COLO829 (cell line): ENCODE results near the gene MKNK1.

Source experiments
- DNase-seq: peaks from one replicate; pipeline ENCODE4 v3.0.0; 2012; ENCODE audit warnings: low spot score

The MKNK1 gene

DNA sequence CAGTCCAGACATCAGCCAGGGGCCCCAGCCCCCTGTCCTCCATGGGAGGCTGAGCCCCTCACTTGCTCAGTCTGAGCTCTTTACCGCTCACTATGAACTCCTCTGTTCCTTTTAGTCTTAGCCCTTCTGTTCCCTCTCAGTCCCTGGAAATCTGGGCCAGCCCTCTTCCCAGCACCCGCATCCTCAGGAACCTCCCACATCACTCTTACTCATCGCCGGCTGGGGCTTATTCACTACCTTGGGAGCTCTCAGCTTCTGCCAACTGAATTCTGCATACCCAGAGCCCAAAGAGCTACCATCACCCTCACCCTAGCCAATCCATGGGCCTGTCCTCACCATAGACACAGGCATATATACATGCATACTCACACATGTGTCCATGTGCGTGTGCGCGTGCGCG, 64.1 kb downstream of the MKNK1 start:
- DNase-seq, result no peak

DNA sequence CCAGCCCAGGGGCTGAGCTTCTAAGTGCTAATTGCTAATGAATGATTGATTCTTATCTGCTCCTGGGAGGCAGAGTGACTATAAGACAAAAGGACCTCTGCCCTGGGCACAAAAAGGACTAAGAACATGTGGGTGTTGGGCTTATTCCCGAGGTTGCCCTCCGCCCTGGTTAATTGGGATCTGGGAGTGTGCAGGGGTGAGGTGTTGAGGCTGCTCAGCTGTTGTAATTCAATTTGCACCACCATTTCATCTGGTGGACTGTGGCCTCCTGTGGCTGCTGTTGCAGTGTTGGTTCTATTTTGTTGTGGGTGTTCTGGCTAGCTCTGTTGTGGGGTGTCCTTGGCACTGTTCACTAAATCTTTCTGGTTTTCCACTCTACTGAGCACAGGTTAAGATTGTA, 65.9 kb downstream of the MKNK1 start:
- no peak for DNase-seq

DNA sequence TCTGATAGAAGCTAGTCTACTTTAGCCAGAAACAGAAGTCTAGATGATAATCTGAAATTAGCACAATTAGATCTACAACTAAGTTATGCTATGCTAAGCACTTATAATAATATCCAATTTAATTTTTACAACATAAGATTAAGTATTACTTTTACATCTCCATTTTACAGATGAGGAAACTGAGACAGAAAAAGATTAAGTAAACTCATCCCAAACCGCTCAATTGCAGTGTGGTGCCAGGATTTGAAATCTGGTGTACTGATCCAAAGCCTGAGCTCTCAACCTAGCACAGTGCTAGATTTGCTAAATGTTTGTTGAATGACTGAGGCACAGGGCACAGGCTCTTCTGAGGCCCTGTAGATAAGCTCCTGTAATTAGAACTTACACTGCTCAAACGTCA, 66.4 kb downstream of the MKNK1 start:
- DNase-seq, result no peak

DNA sequence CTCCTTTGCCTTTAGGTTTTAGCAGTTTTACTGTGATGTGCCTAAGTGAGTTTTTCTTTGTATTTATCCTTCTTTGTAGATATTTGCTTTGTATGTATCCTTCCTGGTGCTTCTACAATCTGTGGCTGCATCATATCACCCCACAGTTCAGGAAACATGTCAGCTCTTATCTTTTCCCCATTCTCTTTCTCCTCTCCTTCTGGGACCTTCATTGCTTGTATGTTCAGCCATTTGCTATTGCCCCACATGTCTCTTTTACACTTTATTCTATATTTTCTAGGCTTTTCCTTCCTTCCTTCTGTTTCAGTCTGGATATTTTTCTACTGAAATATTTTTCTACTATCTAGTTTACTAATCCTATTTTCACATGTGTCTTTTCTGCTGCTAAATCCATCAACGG, 67.5 kb downstream of the MKNK1 start:
- no peak for DNase-seq

DNA sequence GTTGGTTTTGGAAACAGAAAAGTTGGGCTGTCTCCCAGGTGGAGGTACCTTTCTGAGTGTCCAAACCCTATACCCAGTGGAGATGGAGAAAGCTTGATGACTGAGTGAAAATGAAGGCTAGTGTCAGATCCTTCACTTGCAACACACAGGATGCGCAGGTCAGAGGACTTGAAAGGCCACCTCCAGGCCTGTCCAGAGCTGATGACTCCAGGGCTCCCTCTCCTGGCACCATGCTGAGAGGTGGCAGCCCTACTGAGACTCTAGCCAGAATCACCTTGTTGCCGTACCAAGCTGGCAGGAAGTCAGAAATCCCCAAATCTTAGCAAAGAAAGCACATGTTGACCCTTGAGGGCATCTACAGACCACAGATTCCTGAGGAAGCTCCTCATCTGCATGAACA, 69.0 kb downstream of the MKNK1 start:
- peak; percentile 29 for DNase-seq

DNA sequence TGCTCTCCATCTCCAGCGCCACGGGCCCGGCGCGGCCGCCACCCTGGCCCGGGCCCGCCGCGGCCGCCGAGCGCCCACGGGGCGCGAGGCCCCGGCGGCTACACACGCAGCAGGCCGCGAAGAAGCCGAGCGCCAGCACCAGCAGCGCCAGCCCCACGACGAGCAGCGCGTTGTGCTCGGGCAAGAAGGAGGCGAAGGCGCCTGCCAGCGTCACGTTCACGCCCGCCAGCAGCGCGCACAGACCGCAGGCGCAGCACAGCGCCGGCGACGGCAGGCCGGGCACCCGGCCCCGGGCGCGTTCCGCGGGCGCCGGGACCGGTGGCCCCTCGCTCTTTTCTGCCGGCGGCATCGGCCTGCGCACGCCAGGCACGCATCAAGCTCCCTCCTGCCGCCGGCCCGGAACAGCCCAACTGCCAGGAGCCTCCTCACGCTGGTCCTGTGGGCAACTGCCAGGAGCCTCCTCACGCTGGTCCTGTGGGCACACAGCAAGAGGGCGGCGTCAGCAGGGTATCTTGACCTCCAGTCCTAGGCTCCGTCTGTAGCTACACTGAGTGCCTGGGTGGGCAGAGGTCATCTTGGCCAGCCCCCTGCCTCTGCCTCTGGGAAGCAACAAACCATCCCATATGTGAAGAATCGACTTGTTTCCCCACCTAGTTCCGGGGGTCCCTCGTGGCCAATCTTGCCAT, 70.7 kb downstream of the MKNK1 start:
- DNase-seq, result no peak

DNA sequence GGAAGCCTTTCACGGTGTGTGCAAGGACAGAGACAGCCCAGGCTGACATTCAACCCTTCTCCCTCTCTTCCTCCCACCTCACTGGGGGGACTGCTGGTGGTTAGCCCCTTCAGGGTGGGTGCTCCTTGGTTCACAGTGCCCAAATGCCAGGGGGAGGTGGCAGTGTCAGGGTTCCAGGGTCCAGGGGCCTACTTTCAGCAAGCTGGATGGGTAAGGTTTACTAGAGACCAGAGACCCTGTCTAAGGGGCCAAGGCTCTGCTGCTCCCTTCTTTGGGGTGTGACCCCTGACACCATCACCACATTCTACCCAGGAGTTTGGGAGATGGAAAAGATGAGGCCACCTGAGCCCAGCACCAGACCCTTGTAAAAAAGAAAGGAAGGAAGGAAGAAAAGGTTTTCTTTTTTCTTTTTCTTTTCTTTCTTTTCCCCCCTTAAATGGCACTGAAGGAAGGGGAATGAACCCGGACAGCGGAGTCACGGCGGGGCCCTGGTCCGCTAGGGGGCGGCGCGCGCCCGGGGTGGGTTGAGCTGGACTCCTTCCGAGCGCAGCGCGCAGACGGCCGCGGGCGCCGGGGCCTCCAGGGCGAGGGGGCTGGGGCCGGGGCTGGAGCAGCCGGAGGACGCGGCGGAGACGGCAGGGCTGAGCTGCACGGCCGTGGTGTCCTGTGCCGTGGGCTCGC, 71.4 kb downstream of the MKNK1 start:
- DNase-seq, result no peak

DNA sequence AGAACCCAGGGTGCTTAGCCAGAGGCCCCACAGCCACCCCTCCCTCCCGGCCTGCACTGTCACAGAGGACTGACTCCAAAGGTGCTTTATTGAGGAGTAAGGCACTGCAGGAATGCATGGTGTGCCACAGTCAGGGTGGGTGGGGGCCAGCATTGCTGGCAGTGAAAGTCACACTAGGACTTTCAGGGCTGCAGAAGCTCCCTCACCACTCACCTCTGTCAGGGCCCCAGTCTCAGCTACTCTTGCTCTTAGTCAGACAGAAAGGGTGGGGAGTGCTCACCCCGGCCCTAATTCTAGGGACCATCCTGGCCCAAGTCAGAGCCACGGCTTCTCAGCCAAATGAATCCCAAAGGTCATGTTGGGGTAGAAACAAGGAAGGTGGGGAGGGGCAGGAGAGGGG, 72.0 kb downstream of the MKNK1 start:
- no peak for DNase-seq

DNA sequence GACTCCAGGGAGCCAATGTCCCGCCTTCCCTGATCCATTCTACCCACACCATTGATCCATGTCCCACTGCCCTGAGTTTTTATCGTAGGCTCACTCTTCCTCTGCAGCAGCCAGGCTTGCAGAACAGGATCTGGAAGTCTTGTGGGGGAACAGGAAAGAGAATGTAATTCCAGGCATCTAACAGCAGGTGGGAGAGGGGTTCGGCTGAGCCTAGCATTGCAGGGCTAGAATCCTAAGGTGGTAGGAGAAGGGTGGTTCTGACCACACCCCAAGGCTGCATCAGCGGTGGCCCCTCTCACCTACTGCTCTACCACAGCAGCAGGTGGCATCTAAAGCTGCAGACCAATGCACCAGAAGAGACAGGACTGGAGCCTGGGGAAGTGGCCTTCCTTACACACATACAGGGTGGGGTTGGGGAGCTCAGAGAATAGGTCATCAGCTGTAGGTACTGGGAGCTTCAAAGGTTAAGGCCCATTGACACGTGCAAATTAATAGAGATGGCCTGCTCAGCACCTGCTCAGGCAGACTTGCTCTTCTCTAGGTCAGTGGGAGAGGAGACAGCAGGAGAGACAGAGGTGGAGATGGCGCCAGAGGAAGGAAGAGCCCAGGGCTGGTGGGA, 73.2 kb downstream of the MKNK1 start:
- DNase-seq, result no peak

DNA sequence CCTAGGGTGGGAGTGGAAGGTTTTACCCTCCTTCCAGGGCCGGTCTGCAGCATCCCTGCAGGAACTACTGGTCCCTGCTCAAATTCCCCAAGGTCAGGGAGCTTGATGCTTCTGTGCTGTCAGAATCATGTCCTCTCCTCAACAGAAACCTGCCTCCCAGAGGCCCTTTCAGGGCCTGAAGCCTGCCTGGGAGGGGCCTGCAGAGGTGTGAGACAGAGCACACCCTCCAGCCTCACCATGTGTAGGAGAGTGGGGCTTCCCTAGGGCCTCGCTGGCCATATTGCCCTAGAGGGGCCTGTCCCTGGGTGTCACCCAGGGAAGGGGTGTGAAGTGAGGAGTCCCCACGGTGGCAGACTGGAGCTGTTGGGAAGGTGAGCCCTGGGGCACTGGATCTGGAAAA, 73.8 kb downstream of the MKNK1 start:
- DNase-seq, result no peak

DNA sequence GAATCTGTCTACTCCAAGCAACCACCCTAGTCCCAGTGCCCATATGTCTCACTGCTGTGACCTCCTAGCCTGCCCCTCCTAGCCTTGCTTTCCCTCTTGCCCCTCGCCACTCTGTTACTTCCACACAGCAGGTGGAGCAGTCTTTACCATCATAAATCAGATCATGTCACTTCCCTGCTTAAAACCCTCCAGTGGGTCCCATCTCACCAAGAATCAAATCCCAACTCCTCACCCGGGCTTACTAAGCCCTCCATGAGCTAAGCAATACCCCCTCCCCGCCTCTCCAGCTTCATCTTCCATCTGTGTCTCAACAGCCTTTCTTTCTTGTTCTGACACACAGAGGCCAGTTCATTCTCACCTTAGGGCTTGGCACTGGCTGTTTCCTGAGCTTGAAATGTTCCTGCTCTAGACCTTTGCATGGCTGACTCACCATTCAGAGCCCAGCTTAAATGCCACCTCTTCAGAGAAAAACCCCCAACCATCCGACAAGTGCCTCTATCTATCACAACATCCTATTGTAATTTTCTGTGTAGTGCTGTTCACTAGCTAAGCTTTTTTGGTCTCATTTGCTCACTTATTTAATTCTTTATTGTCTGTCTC, 74.9 kb downstream of the MKNK1 start:
- DNase-seq, result peak; percentile 29

DNA sequence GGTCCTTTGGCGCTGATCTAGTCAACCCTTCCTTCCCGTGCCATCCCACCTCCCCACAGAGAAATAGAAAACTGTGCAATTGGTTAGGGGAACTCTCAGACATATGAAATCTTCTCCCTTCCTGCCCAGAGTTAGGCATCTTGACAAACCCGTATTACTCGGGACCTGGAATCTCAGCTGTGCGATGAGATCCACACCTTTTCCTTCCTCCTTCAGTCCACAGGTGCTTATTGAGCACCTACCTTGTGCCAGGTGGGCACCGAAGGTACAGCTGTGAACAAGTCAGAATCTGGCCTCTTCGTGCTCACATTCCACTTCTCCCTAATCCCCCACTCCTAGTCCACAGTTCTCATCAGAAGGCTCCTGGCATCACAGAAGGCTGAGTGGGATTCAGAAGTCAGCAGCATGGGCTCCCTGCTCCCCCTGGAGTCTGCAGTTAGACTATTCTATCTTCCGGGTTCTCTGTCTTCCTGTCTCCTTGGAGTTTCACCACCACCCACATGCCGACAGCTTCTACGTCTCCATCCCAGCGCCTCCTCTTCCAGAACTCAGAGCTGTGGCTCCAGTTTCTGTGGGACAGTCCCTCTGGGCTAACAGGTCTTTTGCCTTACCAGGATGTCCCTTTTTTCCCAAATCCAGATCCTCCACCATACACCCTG, 75.6 kb downstream of the MKNK1 start:
- peak; percentile 15 for DNase-seq

DNA sequence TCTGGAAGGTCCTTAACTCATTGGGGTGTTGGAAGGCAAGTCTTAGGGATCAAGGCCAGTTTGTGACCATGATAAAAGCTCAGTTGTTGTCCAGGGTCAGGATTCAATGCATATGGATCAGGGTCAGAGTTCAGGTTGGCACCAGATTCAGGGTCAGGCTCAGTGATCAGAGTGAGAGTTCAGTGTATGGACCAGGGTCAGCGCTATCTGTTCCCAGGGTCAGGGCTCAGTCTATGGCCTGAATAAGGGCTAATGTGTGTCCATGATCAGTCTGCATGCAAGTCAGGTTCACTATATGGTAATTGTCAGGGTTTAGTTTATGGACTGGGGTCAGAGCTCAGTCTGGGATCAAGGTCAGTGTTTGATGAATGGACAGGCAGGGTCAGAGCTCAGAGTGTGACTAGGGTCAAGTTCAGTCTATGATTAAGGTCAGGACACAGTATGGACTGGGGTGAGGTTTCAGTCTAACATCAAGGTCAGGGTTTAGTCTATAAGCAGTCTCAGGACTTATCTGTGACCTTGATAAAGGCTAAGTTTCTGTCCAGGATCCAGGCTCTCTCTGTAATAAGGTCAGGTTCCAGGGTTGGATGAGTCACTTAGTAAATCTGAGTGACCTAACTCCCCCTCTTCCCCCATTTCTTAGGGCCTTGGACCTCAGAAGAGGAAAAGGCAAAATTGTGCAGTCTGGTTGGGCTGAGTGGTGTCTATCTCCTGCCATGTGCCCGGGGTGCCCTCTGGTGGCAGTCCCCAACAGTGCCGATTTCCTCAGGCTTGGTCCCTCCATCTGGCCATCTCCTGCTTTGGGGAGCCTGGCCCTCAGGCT, 76.4 kb downstream of the MKNK1 start:
- peak; percentile 81 for DNase-seq

DNA sequence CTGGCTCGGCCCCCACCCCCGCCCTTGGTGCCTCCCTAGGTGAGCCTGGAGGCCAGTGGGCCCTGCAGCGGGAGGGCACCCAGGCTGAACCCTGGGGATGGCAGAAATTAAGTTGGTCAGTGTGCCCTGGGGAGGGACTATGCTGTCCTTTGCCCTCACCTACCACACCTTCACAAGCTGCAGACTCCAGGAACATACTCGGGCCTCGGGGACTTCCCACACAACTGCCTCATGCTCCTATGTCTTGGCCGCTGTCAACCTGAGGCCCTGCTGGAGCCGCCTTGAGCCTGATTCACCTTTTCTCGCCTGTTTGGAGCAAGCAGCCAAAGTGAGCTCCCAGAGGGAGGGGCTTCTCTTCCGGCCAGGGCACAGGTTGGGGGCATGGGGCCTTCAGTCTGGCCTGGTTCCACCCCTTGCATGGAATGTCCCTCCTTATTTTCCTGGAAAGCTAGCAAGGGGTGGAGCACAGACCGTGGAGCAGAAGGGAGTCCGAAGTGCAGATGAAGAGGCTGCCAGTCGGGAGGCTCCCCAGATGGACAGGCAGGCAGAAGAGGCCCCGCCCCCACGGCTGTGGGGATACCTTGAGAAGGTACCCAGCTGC, 77.3 kb downstream of the MKNK1 start:
- no peak for DNase-seq

DNA sequence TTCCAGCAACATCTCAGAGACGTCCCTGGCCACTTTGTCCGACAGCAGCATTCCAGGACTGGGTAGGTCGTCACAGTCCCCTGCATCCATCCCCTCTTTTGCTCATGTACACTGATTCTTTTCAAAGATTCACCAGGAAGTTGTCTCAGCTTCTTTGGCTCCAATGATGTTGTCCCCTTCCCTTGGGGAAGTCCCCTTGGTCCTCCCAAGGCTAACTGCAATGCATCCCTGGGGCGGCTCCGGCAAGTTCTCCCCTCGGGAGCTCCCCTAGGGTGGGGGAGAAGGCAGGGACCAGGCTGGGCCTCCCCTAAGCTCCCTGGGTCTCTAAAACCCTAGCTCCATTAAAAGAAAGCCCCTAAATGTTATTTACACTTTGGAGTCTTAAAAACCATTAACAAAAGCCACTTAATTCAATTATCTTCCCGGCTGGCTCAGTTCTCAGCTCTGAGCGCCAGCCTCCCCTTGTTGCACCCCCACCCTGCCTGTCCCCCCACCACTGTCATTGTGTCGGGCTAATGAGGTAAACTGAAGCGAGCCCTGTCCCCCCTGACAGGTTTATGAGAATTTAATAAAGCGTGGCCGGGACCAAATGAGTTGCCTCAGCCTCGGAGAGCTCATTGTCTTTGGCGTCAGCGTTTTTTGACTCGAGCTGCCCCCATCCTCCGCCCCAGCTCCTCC, 77.9 kb downstream of the MKNK1 start:
- no peak for DNase-seq

DNA sequence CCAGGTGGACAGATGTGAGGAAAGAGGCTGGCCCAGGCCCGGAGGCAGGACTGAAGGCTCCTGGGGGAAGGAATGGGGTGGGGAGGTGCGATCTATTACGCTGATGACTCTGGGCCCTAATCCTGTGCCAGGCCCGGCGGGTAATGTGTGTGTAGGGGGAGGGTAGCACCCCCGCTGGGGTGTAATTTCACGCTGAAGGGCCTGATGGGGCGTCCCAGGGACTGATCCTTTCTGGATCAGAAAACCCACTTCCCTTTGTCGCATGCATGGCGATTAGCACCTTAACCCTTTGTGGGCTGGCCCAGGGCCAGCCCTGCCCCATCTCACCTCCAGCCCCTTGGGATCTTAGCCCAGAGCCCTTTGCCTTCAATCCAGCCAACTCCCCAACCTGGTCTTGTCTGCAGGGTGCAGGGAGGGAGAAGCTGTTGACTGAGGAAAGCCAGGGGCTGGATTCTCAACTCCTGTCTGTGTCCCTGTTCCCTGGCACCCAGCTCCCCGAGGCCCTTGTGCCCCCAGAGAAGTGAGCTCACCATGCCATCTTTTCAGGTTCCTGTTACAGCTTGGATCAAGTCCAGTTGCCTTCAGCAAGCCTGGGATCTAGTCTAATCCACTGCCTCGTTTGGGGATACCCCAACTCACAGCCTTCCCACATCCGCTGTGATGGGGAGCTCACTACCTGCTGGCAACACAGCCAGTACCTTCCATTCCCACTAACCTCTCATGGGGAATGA, 78.7 kb downstream of the MKNK1 start:
- no peak for DNase-seq

DNA sequence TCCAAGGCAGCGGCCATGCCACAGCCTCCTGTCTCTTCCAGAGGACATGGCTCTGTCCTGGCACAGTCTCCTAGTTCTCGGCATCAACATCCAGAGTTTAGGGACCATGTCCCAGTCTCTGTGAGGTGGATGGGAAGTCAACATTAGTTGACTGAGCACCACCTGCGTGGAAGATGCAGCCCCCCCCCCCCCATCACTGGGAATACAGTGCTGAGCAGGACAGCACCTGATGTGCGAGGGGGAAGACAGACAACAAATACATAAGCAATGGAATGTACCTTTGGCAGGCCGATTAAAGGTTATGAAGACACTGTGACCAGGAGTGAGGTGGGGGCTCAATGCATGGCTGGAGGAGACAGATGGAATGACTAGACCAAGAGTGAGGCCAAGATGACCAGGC, 79.2 kb downstream of the MKNK1 start:
- DNase-seq, result no peak

DNA sequence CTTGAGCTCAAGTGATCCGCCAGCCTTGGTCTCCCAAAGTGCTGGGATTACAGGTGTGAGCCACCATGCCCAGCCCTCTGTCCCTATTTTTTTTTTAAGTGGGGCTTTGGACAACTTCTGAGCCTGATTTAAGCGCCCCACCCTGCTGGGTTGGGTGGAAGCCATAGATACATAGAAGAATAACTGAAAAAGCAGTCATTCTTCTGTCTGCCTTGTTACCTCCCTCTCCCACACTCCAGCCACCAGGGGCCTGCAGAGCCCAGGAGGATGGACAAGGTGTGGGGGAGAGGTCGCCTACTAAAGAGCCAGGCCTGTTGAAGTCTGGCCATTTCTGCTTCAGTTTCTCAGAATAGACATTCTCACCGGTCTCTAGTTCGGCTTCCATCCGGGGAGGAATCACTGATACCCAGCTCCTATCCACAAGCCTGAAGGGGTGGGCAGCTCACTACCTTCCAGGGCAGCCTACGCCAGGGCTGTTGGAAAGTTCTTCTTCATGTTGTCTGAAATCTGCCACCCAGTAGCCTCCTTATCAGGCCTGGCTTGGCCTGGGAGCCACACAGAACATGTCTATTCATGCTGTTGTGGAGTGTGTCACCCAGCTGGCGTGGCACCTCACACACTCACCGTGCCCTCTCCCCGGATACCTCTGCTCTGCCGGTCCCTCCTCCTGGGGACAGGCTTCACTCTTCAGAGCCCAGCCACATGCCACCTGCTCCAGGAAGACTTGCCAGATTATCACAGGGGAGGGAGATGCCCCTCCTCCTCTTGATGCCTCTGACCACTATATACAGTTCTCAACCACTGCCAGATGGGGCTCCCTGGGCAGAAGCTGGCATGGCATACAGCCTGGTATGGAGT, 80.3 kb downstream of the MKNK1 start:
- no peak for DNase-seq

DNA sequence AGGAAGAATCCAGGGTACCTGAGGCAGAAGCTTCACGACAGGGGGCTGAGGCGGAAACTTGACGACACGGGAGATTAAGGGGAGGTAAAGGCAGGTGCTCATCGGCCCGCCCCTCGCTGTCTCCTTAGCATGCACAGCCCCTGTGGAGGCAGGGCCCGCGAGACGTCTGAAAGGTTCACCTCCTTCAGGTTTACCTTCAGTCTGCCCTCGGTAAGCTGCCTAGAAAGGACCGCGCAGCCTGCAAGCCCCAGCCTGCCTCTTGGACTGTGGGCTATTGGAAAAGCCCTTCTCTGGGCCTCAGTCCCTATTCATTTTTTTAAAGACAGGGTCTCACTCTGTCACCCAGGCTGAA, 81.1 kb downstream of the MKNK1 start:
- DNase-seq, result no peak
